H1 (cell line): Measurements from ENCODE around the gene TRIM56. TPM values are rescaled to one million over a fixed set of nuclear protein-coding genes. Genes with fewer than 3 reads are reported as not detected.

Experiments
- CTCF ChIA-PET: fragments of 300-600 bp; sonication (Branson Sonifier 250); formaldehyde crosslinking; loops from one replicate; lab custom pipeline; 2021; ENCODE audit not compliant: partially characterized antibody; lab: Charles Lee
- POLR2A ChIA-PET: fragments of 300-600 bp; sonication (Branson Sonifier 250); formaldehyde crosslinking; loops from one replicate; lab custom pipeline; 2021; ENCODE audit warnings: inconsistent platforms; ENCODE audit not compliant: partially characterized antibody; lab: Charles Lee
- DNase-seq, 2 experiments: peaks; one replicate each; pipeline versions ENCODE4 v3.0.0 to v3.0.0-alpha.2; 2010 to 2022; ENCODE audit warnings: low spot score in 2 of 2, low read depth in 1 of 2, mixed read lengths in 1 of 2
- FAIRE-seq: peaks from 2 replicates; lab custom pipeline; 2011; peaks lifted over from hg19 to GRCh38; lab: Jason Lieb, UNC
- H2AFZ ChIP-seq: 2 replicates; pipeline ENCODE4 v1.8.1; 2012; ENCODE audit warnings: low read length, inconsistent platforms
- H2AK5ac ChIP-seq: 2 replicates; pipeline ENCODE4 v1.6.1; 2013; ENCODE audit warnings: low read depth, low read length
- H2BK120ac ChIP-seq: replicated peaks from 2 replicates; pipeline ENCODE3; 2013; ENCODE audit warnings: low read depth, low read length, inconsistent platforms
- H2BK12ac ChIP-seq: 2 replicates; pipeline ENCODE4 v1.6.1; 2013; ENCODE audit warnings: low read depth, low read length
- H2BK15ac ChIP-seq: 2 replicates; pipeline ENCODE4 v1.6.1; 2013; ENCODE audit warnings: low read length
- H2BK20ac ChIP-seq: 2 replicates; pipeline ENCODE4 v1.6.1; 2013; ENCODE audit warnings: low read length
- H2BK5ac ChIP-seq: 2 replicates; pipeline ENCODE4 v1.6.1; 2013; ENCODE audit warnings: low read depth, low read length
- H3K14ac ChIP-seq: 2 replicates; pipeline ENCODE4 v1.6.1; 2013; ENCODE audit warnings: inconsistent platforms; ENCODE audit not compliant: insufficient read length
- H3K18ac ChIP-seq: 2 replicates; pipeline ENCODE4 v1.6.1; 2013; ENCODE audit warnings: low read length; ENCODE audit errors: extremely low read depth
- H3K23ac ChIP-seq: 2 replicates; pipeline ENCODE4 v1.6.1; 2013; ENCODE audit warnings: inconsistent platforms; ENCODE audit not compliant: insufficient read length
- H3K23me2 ChIP-seq: 2 replicates; pipeline ENCODE4 v1.6.1; 2013; ENCODE audit warnings: low read depth, low read length
- H3K27ac ChIP-seq: 2 replicates; pipeline ENCODE4 v1.6.1; 2011; ENCODE audit warnings: low read depth, low read length, inconsistent platforms
- H3K27me3 ChIP-seq, 4 experiments: replicated peaks in 1 of 4; 1 replicate in 1 of 4; 2 replicates in 3 of 4; pipeline versions ENCODE4 v1.6.1 to v1.8.1; 2011 to 2013; ENCODE audit warnings: low read length in 3 of 4, mild to moderate bottlenecking in 3 of 4, inconsistent platforms in 2 of 4, mixed read lengths in 2 of 4, moderate library complexity in 1 of 4; ENCODE audit not compliant: control insufficient read depth in 3 of 4, insufficient read depth in 3 of 4; ENCODE audit errors: extremely low read depth in 1 of 4
- H3K36me3 ChIP-seq, 4 experiments: 2 replicates each; pipeline versions ENCODE4 v1.6.1 to v1.8.1; 2011 to 2013; ENCODE audit warnings: mild to moderate bottlenecking in 4 of 4, low read length in 3 of 4, moderate library complexity in 2 of 4, control low read depth in 1 of 4, inconsistent platforms in 1 of 4; ENCODE audit not compliant: insufficient read depth in 4 of 4, control insufficient read depth in 2 of 4
- H3K4ac ChIP-seq: replicated peaks from 2 replicates; pipeline ENCODE3; 2013; ENCODE audit warnings: low read length, low read depth, mixed read lengths, inconsistent platforms; ENCODE audit not compliant: insufficient read length
- H3K4me1 ChIP-seq, 4 experiments: replicated peaks in 1 of 4; 1 replicate in 1 of 4; 2 replicates in 3 of 4; pipeline versions ENCODE4 v1.6.1 to v1.8.1; 2011 to 2013; ENCODE audit warnings: low read length in 3 of 4, inconsistent platforms in 2 of 4, mixed read lengths in 1 of 4; ENCODE audit not compliant: insufficient read depth in 4 of 4, control insufficient read depth in 3 of 4
- H3K4me2 ChIP-seq, 2 experiments: 2 replicates each; pipeline versions ENCODE4 v1.6.1 to v1.8.1; 2011 to 2013; ENCODE audit warnings: low read depth in 2 of 2, low read length in 2 of 2, control low read depth in 1 of 2, inconsistent platforms in 1 of 2, mild to moderate bottlenecking in 1 of 2; ENCODE audit not compliant: insufficient read depth in 1 of 2
- H3K4me3 ChIP-seq, 4 experiments: fragments of 200-600, 300-600 bp in 1 of 4; sonication (generic), shearing (Covaris generic), sonication (Bioruptor Twin) in 1 of 4; 2 replicates each; pipeline versions ENCODE4 v1.5.1 to v1.8.1; 2011 to 2016; ENCODE audit warnings: low read length in 4 of 4, low read depth in 3 of 4, control low read depth in 2 of 4, inconsistent platforms in 2 of 4, mild to moderate bottlenecking in 2 of 4, mixed read lengths in 1 of 4, moderate library complexity in 1 of 4; ENCODE audit not compliant: insufficient read depth in 2 of 4; ENCODE audit errors: extremely low read depth in 1 of 4
- H3K56ac ChIP-seq: replicated peaks from 2 replicates; pipeline ENCODE3; 2013; ENCODE audit warnings: low read depth, mild to moderate bottlenecking, mixed read lengths, low read length, inconsistent platforms; ENCODE audit not compliant: insufficient read length
- H3K79me1 ChIP-seq: 2 replicates; pipeline ENCODE4 v1.6.1; 2013; ENCODE audit warnings: low read depth, low read length, control low read depth
- H3K79me2 ChIP-seq, 2 experiments: 2 replicates each; pipeline versions ENCODE4 v1.6.1 to v1.8.1; 2012 to 2013; ENCODE audit warnings: low read length in 2 of 2, mild to moderate bottlenecking in 2 of 2, inconsistent platforms in 1 of 2; ENCODE audit not compliant: insufficient read depth in 2 of 2, control insufficient read depth in 1 of 2
- H3K9ac ChIP-seq, 4 experiments: replicated peaks in 1 of 4; 1 replicate in 1 of 4; 2 replicates in 3 of 4; pipeline versions ENCODE4 v1.6.1 to v1.8.1; 2011 to 2013; ENCODE audit warnings: low read depth in 3 of 4, low read length in 3 of 4, control low read depth in 2 of 4, mild to moderate bottlenecking in 2 of 4, moderate library complexity in 2 of 4, inconsistent platforms in 1 of 4; ENCODE audit errors: extremely low read depth in 1 of 4
- H3K9me3 ChIP-seq, 2 experiments: 2 replicates each; pipeline versions ENCODE4 v1.6.1 to v1.8.1; 2012 to 2013; ENCODE audit warnings: mild to moderate bottlenecking in 2 of 2, moderate library complexity in 2 of 2, control low read depth in 1 of 2, inconsistent platforms in 1 of 2, low read depth in 1 of 2, low read length in 1 of 2, mixed read lengths in 1 of 2; ENCODE audit not compliant: insufficient read depth in 2 of 2
- H4K20me1 ChIP-seq, 2 experiments: replicated peaks in 1 of 2; 2 replicates each; pipeline versions ENCODE3 to v1.8.1; 2011 to 2013; ENCODE audit warnings: inconsistent platforms in 2 of 2, low read length in 2 of 2, mild to moderate bottlenecking in 1 of 2; ENCODE audit not compliant: insufficient read depth in 2 of 2, control insufficient read depth in 1 of 2
- H4K5ac ChIP-seq: 2 replicates; pipeline ENCODE4 v1.6.1; 2013; ENCODE audit warnings: low read length, low read depth, mixed read lengths, inconsistent platforms; ENCODE audit not compliant: insufficient read length
- H4K8ac ChIP-seq: 2 replicates; pipeline ENCODE4 v1.8.0; 2013; ENCODE audit warnings: mild to moderate bottlenecking, moderate library complexity, low read length, inconsistent platforms; ENCODE audit not compliant: insufficient read depth; ENCODE audit errors: extremely low read depth
- H4K91ac ChIP-seq: replicated peaks from 2 replicates; pipeline ENCODE3; 2013; ENCODE audit warnings: low read length, mixed read lengths, inconsistent platforms; ENCODE audit not compliant: insufficient read length
- BACH1 ChIP-seq: IDR thresholded peaks from 2 replicates; pipeline ENCODE4 v1.6.1; 2012; ENCODE audit warnings: low read length, improper control_type of control experiment
- CREB1 ChIP-seq: IDR thresholded peaks from 2 replicates; pipeline ENCODE4 v1.6.1; 2012; ENCODE audit warnings: inconsistent platforms
- EP300 ChIP-seq, 2 experiments: IDR thresholded peaks; 1 replicate in 1 of 2; 2 replicates in 1 of 2; pipeline ENCODE4 v1.6.1; 2011 to 2012; ENCODE audit warnings: low read depth in 2 of 2, low read length in 2 of 2, mild to moderate bottlenecking in 2 of 2, borderline replicate concordance in 1 of 2, inconsistent platforms in 1 of 2, moderate library complexity in 1 of 2
- FOSL1 ChIP-seq: IDR thresholded peaks from 2 replicates; pipeline ENCODE4 v1.6.1; 2011; ENCODE audit warnings: mild to moderate bottlenecking, low read depth, low read length, moderate library complexity; ENCODE audit not compliant: insufficient read depth
- KDM1A ChIP-seq: fragments of 200-600, 300-600 bp; sonication (generic); IDR thresholded peaks from 2 replicates; pipeline ENCODE4 v1.7.1; 2016; ENCODE audit warnings: mild to moderate bottlenecking, low read length, borderline replicate concordance
- POLR2AphosphoS5 ChIP-seq: IDR thresholded peaks from 2 replicates; pipeline ENCODE4 v1.6.1; 2011; ENCODE audit warnings: low read depth, low read length
- RBBP5 ChIP-seq: IDR thresholded peaks from 2 replicates; pipeline ENCODE4 v1.7.1; 2012; ENCODE audit warnings: low read depth, mild to moderate bottlenecking, inconsistent platforms, low read length, moderate library complexity, borderline replicate concordance
- RXRA ChIP-seq: IDR thresholded peaks from 2 replicates; pipeline ENCODE4 v1.6.1; 2011; ENCODE audit warnings: low read depth, mild to moderate bottlenecking, low read length, moderate library complexity; ENCODE audit not compliant: insufficient read depth
- SAP30 ChIP-seq: fragments of 300-600 bp; sonication (generic); IDR thresholded peaks from 2 replicates; pipeline ENCODE4 v1.7.1; 2012; ENCODE audit warnings: low read length, moderate library complexity, mild to moderate bottlenecking, inconsistent platforms; ENCODE audit not compliant: insufficient read depth, insufficient replicate concordance
- TEAD4 ChIP-seq: IDR thresholded peaks from 2 replicates; pipeline ENCODE4 v1.6.1; 2012; ENCODE audit warnings: low read depth, low read length, inconsistent platforms, mixed read lengths
- WGBS, 2 experiments: shearing (Covaris generic) in 1 of 2; methylation state at CpG; one replicate each; pipeline versions ENCODE4 v1.1.6 to v1.1.7; 2013 to 2015; ENCODE audit warnings: low lambda C conversion rate in 2 of 2, mixed read lengths in 2 of 2, inconsistent platforms in 1 of 2, low coverage in 1 of 2, missing lambda C conversion rate in 1 of 2; ENCODE audit not compliant: insufficient replicate concordance in 2 of 2, insufficient coverage in 1 of 2, insufficient read length in 1 of 2; ENCODE audit errors: extremely low coverage in 1 of 2, missing lambda C conversion rate in 1 of 2; 5-methylcytosine and 5-hydroxymethylcytosine counted together
- polyA plus RNA-seq, 7 experiments: library from polyadenylated mRNA; depleted of rRNA in 3 of 7; stranded (reverse) in 5 of 7; unstranded in 2 of 7; fragments of >200 nt in 5 of 7; fragments of 200-250 nt in 2 of 7; gene quantifications; 1 replicate in 5 of 7; 2 replicates in 1 of 7; 4 replicates in 1 of 7; pipeline versions ENCODE4 v1.2.1 to v1.2.3, GENCODE V29; 2011 to 2013; ENCODE audit warnings: missing spikeins in 2 of 7, mixed read lengths in 2 of 7
- total RNA-seq: library from RNA; stranded (reverse); fragmentation: NEBNext Ultra II Directional; extraction: Animal tissue kit (Norgen Biotek cat#: 25700); gene quantifications from 2 replicates; pipeline ENCODE4 v1.2.1, GENCODE V29; 2021

The TRIM56 gene
- total and polyA plus RNA-seq, 2 of the 8 experiments (the other 6 are each of a cell fraction or from before 2014, with no cell fraction given), result 2.0 to 17.5 TPM

DNA sequence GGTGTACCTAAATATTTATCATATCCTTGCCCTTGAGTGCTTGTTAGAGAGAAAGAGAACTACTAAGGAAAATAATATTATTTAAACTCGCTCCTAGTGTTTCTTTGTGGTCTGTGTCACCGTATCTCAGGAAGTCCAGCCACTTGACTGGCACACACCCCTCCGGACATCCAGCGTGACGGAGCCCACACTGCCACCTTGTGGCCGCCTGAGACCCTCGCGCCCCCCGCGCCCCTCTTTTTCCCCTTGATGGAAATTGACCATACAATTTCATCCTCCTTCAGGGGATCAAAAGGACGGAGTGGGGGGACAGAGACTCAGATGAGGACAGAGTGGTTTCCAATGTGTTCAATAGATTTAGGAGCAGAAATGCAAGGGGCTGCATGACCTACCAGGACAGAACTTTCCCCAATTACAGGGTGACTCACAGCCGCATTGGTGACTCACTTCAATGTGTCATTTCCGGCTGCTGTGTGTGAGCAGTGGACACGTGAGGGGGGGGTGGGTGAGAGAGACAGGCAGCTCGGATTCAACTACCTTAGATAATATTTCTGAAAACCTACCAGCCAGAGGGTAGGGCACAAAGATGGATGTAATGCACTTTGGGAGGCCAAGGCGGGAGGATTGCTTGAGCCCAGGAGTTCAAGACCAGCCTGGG is 53.1 kb downstream of the TRIM56 start:
- Histone ChIP-seq H4K5ac (no peak overlapping the region), H2BK5ac (peak overlapping the region; percentile 85; the same call in 1 of the 2 replicates), H3K9me3 (no peaks in the 10 kb centered on the region), H3K27me3 (peaks cover 0 to 2% (median 0%) of the 10 kb centered on the region in 4 experiments; a peak in 1 of 7 replicates), H3K56ac (no peak overlapping the region), H3K4me1 (peaks cover 2 to 14% (median 6%) of the 10 kb centered on the region in 4 experiments; a peak in 6 of 7 replicates), H2BK20ac (0 out of 2 replicates have a peak overlapping the region, but pooled peaks have one; percentile 72), H3K9ac (no peak overlapping the region), H2AFZ (peak overlapping the region; percentile 76; the same call in 1 of the 2 replicates), H3K4me3 (peak overlapping the region in 1 of 4 experiments; percentile 29; a peak in 2 of 8 replicates), H3K14ac (no peak overlapping the region), H2AK5ac (no peak overlapping the region), H4K8ac (no peak overlapping the region), H3K4me2 (peak overlapping the region in 1 of 2 experiments; percentile 53; a peak in 2 of 4 replicates), H3K23me2 (no peaks in the 10 kb centered on the region; the same call in 1 of the 2 replicates), H3K79me1 (no peaks in the 10 kb centered on the region), H2BK12ac (peak overlapping the region; percentile 92; the same call in 1 of the 2 replicates), H3K36me3 (no peaks in the 10 kb centered on the region), H4K91ac (peak overlapping the region; percentile 69), H3K27ac (no peak overlapping the region), H2BK15ac (no peak overlapping the region), H4K20me1 (no peaks in the 10 kb centered on the region), H2BK120ac (peak overlapping the region; percentile 84), H3K18ac (peak overlapping the region; percentile 87), H3K23ac (no peak overlapping the region), H3K79me2 (no peaks in the 10 kb centered on the region), H3K4ac (no peak overlapping the region)
- CTCF ChIA-PET, result interaction anchor here (0.7 to 9.7 kb wide), 19 partner anchors 8 to 245 kb away, joined by 3 to 168 read pairs (median 4); partner anchors contain the start of genes MOGAT3, SERPINE1 and TRIM56
- FAIRE-seq, result no peak
- WGBS, 2 experiments, result 29% methylated on average over 11 of the region's 16 CpGs; no CpG with 5 or more reads in 1 of the 2 experiments
- POLR2A ChIA-PET, result interaction anchor here (1.1 to 1.2 kb wide), 2 partner anchors 12 to 53 kb away, joined by 4 read pairs; partner anchors contain the start of genes SERPINE1 and TRIM56
- DNase-seq, result peak in 1 of 2 experiments; percentile 80
- TF ChIP-seq CREB1, result 0 out of 2 replicates have a peak, but pooled peaks have one; percentile 39
- TF ChIP-seq BACH1, result no peak
- no peak for TF ChIP-seq POLR2AphosphoS5
- no peak for TF ChIP-seq RBBP5
- no peak for TF ChIP-seq FOSL1
- no peak for TF ChIP-seq KDM1A
- no peak for TF ChIP-seq EP300 (IDR thresholded peaks at IDR 0.05; ENCODE audit: borderline replicate concordance in 1 of 2, low read depth in 2 of 2, low read length in 2 of 2)
- TF ChIP-seq RXRA, result no peak
- no peak for TF ChIP-seq TEAD4
- no peak for TF ChIP-seq SAP30
